T-helper 2 cell treated with Interferon-gamma antibody and Interleukin-4, amounts not matched to agents 5 μg/mL and 100 μg/mL, for 36 hours (primary cell): Measurements from ENCODE around the gene CSTA.

Experiments used
- DNase-seq: peaks from one replicate; pipeline ENCODE4 v3.0.0; 2021; ENCODE audit warnings: low spot score
- H3K27ac Mint-ChIP-seq: one replicate; pipeline ENCODE4 v1.8.0; 2021; ENCODE audit warnings: mild to moderate bottlenecking, mixed read lengths
- H3K27me3 Mint-ChIP-seq: one replicate; pipeline ENCODE4 v1.8.0; 2021; ENCODE audit warnings: low read depth, mixed read lengths
- H3K36me3 Mint-ChIP-seq: one replicate; pipeline ENCODE4 v1.8.0; 2021; ENCODE audit warnings: low read depth, mixed read lengths
- H3K4me1 Mint-ChIP-seq: one replicate; pipeline ENCODE4 v1.8.0; 2021; ENCODE audit warnings: low read depth, mixed read lengths
- H3K4me3 Mint-ChIP-seq: one replicate; pipeline ENCODE4 v1.8.0; 2022; ENCODE audit warnings: mild to moderate bottlenecking, moderate library complexity, mixed read lengths
- H3K9me3 Mint-ChIP-seq: one replicate; pipeline ENCODE4 v1.8.0; 2021; ENCODE audit warnings: mixed read lengths

CSTA gene

DNA sequence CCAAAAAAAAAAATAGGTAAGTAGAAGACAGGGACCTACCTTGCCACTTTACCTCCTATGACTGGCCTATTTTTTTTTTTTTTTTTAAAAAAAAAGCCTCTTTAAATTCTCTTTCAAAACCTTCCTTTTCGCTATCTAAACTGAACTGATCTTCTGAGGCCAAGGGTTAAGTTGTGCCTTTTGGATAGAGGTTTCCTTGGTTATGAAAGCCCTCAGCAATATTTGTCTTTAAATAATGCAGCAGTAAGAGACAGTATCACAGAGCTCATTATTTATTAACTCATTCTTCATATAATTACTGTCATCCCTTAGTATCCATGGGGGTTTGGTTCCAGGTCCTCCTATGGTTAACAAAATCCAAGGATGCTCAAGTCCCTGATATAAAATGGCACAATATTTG lies 49.0 kb downstream of the CSTA start:
- peaks cover 13% of the 10 kb centered on the region for H3K4me1 Mint-ChIP-seq
- no peak overlapping the region for H3K27ac Mint-ChIP-seq
- H3K36me3 Mint-ChIP-seq, result peaks cover 28% of the 10 kb centered on the region

DNA sequence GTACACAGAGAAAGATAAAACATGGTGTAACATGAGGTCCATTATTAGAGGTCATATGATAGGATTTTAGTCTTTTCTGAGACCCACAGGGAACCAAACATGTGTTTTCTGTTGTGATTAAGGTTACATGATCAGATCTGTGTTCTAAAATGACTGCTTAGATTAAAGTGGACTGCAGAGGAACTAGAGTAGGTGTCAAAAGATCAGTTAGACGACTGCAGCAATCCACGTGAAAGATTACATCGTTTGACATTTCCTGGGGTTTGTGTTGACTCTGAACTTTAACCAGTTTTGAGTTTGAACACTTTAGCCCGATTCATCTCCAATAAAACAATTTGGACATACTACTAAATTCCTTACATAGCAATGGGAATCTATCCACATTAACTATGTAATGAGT lies 52.9 kb downstream of the CSTA start:
- H3K36me3 Mint-ChIP-seq, result peaks cover 24% of the 10 kb centered on the region
- H3K4me1 Mint-ChIP-seq, result peaks cover 34% of the 10 kb centered on the region
- no peak overlapping the region for H3K27ac Mint-ChIP-seq
- H3K27me3 Mint-ChIP-seq, result no peaks in the 10 kb centered on the region
- DNase-seq, result no peak
- no peak overlapping the region for H3K4me3 Mint-ChIP-seq
- no peaks in the 10 kb centered on the region for H3K9me3 Mint-ChIP-seq

More for the DNA sequence above, 49.0 kb downstream of the CSTA start:
- Mint-ChIP-seq H3K9me3 (no peaks in the 10 kb centered on the region), H3K27me3 (no peaks in the 10 kb centered on the region), H3K4me3 (no peak overlapping the region)
- DNase-seq, result no peak

DNA sequence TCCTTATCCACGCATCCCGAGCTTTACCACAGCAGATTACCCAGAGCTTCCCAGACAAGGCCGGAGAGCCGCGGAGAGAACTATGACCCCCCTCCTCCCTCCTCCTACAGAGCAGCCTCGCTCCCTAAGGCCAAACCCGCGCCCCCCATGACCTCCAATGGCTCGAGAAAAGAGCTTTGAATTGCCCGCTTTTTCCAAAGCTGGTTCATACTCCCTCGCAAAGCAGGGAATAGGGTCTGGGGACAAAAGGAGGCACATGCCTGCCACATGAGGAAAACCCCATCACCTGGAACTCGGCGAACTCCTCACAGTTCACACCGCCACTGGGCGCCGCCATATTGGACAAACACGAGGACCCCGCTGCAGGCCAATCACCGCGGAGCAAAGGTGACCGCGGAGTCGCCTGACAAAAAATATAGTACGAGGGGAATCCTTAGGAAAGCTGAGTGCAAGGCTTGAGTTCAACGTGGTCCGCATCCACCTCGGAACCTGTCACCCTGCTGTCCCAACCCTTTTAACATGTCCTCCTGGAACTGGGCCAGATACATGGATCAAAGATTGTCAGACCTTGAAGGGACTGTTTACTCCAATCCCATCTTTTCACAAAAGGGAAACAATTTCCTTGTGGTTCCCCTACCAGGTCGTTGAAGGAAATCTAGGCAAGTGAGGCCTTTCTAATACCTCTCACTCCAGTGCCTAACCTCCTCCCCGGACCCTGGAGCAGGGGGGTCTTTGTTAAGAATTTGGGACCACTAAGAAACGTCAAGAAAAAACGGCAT lies 58.0 kb downstream of the CSTA start, which contains the start of gene MIX23:
MIX23 (minus strand) TSS at position 344 of the 779 bp plus-strand sequence; CDS start at position 337, 7 bp downstream.
- Mint-ChIP-seq H3K36me3 (peaks cover 23% of the 10 kb centered on the region), H3K27ac (peak within 1 kb of the TSS; percentile 90), H3K4me1 (peaks cover 57% of the 10 kb centered on the region)

DNA sequence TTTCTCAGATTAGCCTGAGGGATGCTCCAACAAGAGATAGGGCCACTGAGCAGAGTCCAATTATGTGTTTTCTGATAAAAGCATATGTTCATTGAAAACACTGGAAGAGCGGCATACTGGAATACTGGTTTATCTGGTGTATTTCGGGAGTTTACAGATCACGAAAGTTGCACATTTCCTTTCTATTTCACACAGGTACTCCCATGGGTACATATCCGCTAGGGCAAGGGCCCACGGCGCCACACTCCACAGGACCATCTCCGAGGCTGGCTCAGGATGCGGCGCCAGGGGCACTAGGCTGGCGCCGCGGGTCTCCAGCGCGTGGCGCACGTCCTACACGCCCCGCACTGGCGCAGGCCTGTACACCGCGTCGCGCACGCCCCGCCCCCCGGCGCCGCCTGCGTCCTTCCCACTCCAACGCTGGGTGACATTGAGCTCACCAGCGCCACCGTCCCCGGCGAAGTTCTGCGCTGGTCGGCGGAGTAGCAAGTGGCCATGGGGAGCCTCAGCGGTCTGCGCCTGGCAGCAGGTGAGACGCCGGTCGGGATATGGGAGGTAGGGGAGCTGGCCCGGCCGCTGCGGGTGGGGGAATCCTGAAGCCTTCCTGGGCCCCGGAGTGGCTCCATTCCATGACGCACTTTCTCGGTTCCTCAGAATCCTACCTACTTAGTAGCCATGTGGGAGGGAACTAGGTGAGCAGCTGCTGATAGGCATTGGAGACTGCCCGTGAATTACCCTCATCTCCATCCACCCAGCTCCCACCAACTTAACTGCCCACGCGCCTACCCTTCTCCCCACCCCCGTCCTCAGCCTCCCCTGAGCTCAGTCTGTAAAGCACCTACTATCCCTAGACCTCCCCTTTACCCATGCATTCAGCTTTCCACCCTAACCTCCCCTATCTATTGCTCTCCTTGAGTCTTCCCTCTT lies 59.0 kb downstream of the CSTA start, which contains the start of gene FAM162A:
FAM162A (plus strand) TSS at position 412 of the 927 bp plus-strand sequence; CDS start at position 496, 84 bp downstream.
- Mint-ChIP-seq H3K9me3 (no peaks in the 10 kb centered on the region), H3K36me3 (peaks cover 24% of the 10 kb centered on the region), H3K4me1 (peaks cover 58% of the 10 kb centered on the region), H3K4me3 (peak within 1 kb of the TSS; percentile 83), H3K27me3 (no peaks in the 10 kb centered on the region), H3K27ac (peak within 1 kb of the TSS; percentile 90)
- DNase-seq, result peak; percentile 94

More for the DNA sequence above, 58.0 kb downstream of the CSTA start, which contains the start of gene MIX23:
- H3K9me3 Mint-ChIP-seq, result no peaks in the 10 kb centered on the region
- no peaks in the 10 kb centered on the region for H3K27me3 Mint-ChIP-seq
- DNase-seq, result peak; percentile 83
- peak within 1 kb of the TSS; percentile 83 for H3K4me3 Mint-ChIP-seq

DNA sequence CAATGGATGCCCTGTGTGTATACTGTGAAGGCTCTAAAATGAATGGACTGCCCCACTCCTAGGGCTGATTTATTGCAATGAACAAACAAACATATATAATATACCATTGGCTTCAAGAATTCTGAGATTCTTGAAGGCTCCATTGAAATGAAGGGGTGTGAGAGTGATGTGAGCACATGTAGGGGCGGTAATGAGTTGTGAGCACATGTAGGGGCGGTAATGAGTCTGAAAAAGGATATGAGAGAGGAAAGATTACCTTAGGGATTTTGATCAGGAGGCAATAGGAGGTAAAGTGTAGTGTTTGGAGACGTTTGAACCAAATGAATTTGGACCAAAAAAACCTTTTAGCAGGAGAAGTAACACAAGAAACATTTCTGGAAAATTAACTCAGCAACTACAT lies 62.7 kb downstream of the CSTA start:
- no peak overlapping the region for H3K27ac Mint-ChIP-seq
- no peaks in the 10 kb centered on the region for H3K9me3 Mint-ChIP-seq
- DNase-seq, result no peak
- no peaks in the 10 kb centered on the region for H3K27me3 Mint-ChIP-seq
- H3K4me3 Mint-ChIP-seq, result no peak overlapping the region
- peaks cover 22% of the 10 kb centered on the region for H3K36me3 Mint-ChIP-seq
- H3K4me1 Mint-ChIP-seq, result peaks cover 33% of the 10 kb centered on the region

DNA sequence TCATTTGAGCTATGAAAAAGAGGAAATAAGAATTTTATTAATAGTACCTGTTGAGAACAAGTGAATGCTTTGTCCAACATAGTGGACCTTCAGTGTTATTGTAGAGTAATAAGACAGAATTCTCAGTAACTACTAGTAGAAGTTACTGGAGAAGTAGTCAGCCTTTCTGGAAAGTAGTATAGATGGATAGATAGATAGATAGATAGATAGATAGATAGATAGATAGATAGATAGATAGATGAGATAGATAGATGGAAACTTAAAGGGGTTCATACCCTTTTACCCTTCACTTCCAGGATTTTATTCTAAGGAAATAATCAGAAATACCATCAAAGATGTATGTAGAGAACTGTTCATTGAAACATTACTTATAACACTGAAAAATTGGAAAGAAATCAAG lies 64.1 kb downstream of the CSTA start:
- Mint-ChIP-seq H3K36me3 (peaks cover 27% of the 10 kb centered on the region), H3K27me3 (no peaks in the 10 kb centered on the region), H3K4me1 (peaks cover 39% of the 10 kb centered on the region), H3K27ac (no peak overlapping the region), H3K9me3 (no peaks in the 10 kb centered on the region), H3K4me3 (no peak overlapping the region)
- DNase-seq, result no peak

DNA sequence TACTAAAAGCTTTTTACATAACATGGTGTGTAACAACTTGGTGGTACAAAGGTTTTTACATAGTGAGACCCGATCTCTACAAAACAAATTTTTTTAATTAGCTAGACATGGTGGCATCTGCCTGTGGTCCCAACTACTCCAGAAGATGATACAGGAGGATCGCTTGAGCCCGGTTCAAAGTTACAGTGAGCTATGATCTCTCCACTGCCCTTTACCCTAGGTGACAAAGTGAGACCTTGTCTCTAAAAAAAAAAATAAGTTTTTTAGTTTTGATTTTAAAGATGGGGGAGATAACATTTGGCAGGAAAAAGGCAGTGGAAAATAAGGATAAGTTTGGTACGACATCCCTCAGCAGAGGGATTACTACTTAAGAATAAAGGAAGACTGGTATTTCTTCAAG lies 64.8 kb downstream of the CSTA start:
- Mint-ChIP-seq H3K36me3 (peaks cover 30% of the 10 kb centered on the region), H3K9me3 (no peaks in the 10 kb centered on the region), H3K27me3 (no peaks in the 10 kb centered on the region), H3K4me1 (peaks cover 40% of the 10 kb centered on the region), H3K4me3 (no peak overlapping the region), H3K27ac (no peak overlapping the region)
- DNase-seq, result no peak

DNA sequence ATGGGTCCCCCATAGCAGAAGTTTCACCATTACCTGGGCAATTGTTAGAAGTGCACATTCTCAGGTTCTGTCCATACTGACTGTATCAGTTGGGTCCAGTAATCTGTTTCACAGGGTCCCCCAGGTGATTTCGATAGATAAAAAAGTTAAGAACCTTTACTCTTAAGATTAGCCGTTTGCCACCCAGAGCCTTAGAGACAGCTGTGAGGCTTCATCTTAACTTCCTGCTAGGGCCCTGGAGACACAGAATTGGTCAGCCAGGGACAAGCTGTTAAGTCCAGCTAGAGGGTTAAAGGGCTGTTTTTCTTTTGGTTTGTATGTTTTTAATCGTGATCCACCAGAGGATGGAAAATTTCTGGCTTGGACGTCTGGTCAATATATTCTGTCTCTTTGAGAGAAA lies 65.6 kb downstream of the CSTA start:
- no peak for DNase-seq
- Mint-ChIP-seq H3K4me1 (peaks cover 41% of the 10 kb centered on the region), H3K27ac (no peak overlapping the region), H3K9me3 (no peaks in the 10 kb centered on the region), H3K36me3 (peaks cover 33% of the 10 kb centered on the region), H3K27me3 (no peaks in the 10 kb centered on the region), H3K4me3 (no peak overlapping the region)
